ENCODE data around the gene DPF1. TPM values are rescaled to one million over a fixed set of nuclear protein-coding genes. Genes with fewer than 3 reads are reported as not detected.

The DPF1 gene
- total RNA-seq, 1 donor from 2014 or later = not detected

GRCh38 chr19:38183251-38183897, 40.6 kb downstream of the DPF1 start:
- intact Hi-C loops (cut with DNase I) = no loop called here
- ATAC-seq (ENCODE audit: poor library complexity) (peak; percentile 81), DNase-seq (peak; percentile 64)

- ATAC-seq (ENCODE audit: poor library complexity) (no peak), DNase-seq (no peak)
- intact Hi-C loops (cut with DNase I) = no loop called here
These were observed 41.3 kb downstream of the DPF1 start for GRCh38 chr19:38182536-38183210.

- intact Hi-C loops (cut with DNase I) = no loop called here
- no peak for ATAC-seq (ENCODE audit: poor library complexity)
- no peak for DNase-seq
These were observed 44.0 kb downstream of the DPF1 start for GRCh38 chr19:38180071-38180470.

GRCh38 chr19:38175422-38175821, 48.6 kb downstream of the DPF1 start:
- intact Hi-C loops (cut with DNase I) = no loop called here
- no peak for ATAC-seq (ENCODE audit: poor library complexity)
- no peak for DNase-seq

- peak; percentile 89 for DNase-seq
- peak; percentile 97 for ATAC-seq (ENCODE audit: poor library complexity)
- intact Hi-C loops (cut with DNase I) = no loop called here
These were observed 50.6 kb downstream of the DPF1 start for GRCh38 chr19:38173291-38174041.

GRCh38 chr19:38172001-38172400, 52.0 kb downstream of the DPF1 start:
- DNase-seq = no peak
- intact Hi-C loops (cut with DNase I) = no loop called here

GRCh38 chr19:38170334-38170733, 53.7 kb downstream of the DPF1 start:
- DNase-seq (no peak), ATAC-seq (ENCODE audit: poor library complexity) (no peak)
- intact Hi-C loops (cut with DNase I) = no loop called here

More at GRCh38 chr19:38172001-38172400, 52.0 kb downstream of the DPF1 start:
- peak; percentile 24 for ATAC-seq (ENCODE audit: poor library complexity)

GRCh38 chr19:38168637-38169036, 55.4 kb downstream of the DPF1 start:
- DNase-seq = no peak
- intact Hi-C loops (cut with DNase I) = no loop called here
- ATAC-seq (ENCODE audit: poor library complexity) = no peak

- intact Hi-C loops (cut with DNase I) = no loop called here
- ATAC-seq (ENCODE audit: poor library complexity) (no peak), DNase-seq (no peak)
These were observed 58.7 kb downstream of the DPF1 start for GRCh38 chr19:38165335-38165734.

- DNase-seq = no peak
- intact Hi-C loops (cut with DNase I) = no loop called here
- ATAC-seq (ENCODE audit: poor library complexity) = no peak
These were observed 59.5 kb downstream of the DPF1 start for GRCh38 chr19:38164526-38164925.

- intact Hi-C loops (cut with DNase I) = no loop called here
- DNase-seq (no peak), ATAC-seq (ENCODE audit: poor library complexity) (no peak)
These were observed 60.4 kb downstream of the DPF1 start for GRCh38 chr19:38163419-38164290.

- intact Hi-C loops (cut with DNase I) = no loop called here
- no peak for DNase-seq
- no peak for ATAC-seq (ENCODE audit: poor library complexity)
These were observed 61.4 kb downstream of the DPF1 start for GRCh38 chr19:38162632-38163031.

- intact Hi-C loops (cut with DNase I) = no loop called here
These were observed 61.9 kb downstream of the DPF1 start for GRCh38 chr19:38162094-38162493.

More at GRCh38 chr19:38162094-38162493, 61.9 kb downstream of the DPF1 start:
- DNase-seq (no peak), ATAC-seq (ENCODE audit: poor library complexity) (no peak)

Other genes with a start within 250 kb of the DPF1 start
- gene PPP1R14A, start 32.2 kb upstream of the DPF1 start, total RNA-seq = 31.1 TPM
- 8.7 TPM for gene SPINT2, start 40.4 kb upstream of the DPF1 start, total RNA-seq
- gene C19orf33, start 80.0 kb upstream of the DPF1 start, total RNA-seq = 5.6 TPM
- gene YIF1B, start 91.7 kb upstream of the DPF1 start, total RNA-seq = 31.3 TPM
- gene KCNK6, start 95.6 kb upstream of the DPF1 start, total RNA-seq = 4.7 TPM
- 0.86 TPM for gene CATSPERG, start 111.6 kb upstream of the DPF1 start, total RNA-seq
- gene PSMD8, start 150.3 kb upstream of the DPF1 start, total RNA-seq = 299 TPM
- 0.27 TPM for gene GGN, start 163.8 kb upstream of the DPF1 start, total RNA-seq
- gene SPRED3, start 164.5 kb upstream of the DPF1 start, total RNA-seq = 0.40 TPM
- gene FAM98C, start 178.9 kb upstream of the DPF1 start, total RNA-seq = 10.5 TPM
- 1.8 TPM for gene RASGRP4, start 202.0 kb upstream of the DPF1 start, total RNA-seq
- gene RYR1, start 209.5 kb upstream of the DPF1 start, total RNA-seq = 0.73 TPM